ENCODE measurements around the gene FLOT2.
"Not testable (repeated sequence)": the region's sequence is repeated elsewhere in the genome, so short reads cannot be mapped to it uniquely, and the experiment has no call there.

FLOT2 gene

DNA sequence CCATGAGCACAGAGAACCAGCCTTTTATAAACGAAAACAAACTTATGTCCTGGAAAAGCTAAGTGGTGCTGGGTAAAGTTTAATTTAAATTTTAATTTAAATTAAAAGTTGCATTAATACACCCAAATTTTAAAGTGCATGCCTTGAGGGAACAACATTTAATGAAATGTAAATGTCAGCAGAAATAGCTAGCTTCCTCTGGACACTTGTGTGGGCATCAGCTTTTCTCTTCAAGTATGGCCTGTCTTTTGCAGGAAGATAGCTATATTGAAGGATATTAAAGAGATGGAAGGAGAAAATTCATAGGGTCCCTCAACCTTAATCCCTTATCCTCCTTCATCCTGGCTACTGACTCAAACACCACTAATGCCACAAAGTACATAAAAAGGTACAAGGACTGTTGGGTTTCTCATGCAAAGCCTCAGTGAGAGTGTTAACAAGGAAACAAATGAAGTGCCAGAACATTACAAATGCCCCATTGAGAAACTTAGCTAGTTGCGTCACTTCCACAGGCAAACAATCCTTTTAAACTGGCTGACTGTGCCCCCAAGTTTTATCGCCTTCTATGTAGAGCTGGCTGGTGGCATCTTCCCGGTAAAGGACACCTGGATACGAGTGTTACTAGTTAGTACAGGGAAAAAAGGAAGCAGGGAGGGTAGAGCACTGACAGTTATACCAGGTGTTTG, 39.7 kb upstream of the FLOT2 start:
- peaks cover 72% of the 10 kb centered on the region; the same call in 1 of the 2 replicates for H3K36me3 ChIP-seq (ENCODE audit: insufficient read depth, low read length)
- no peak overlapping the region for H3K4me3 ChIP-seq (ENCODE audit: low read depth, low read length, poor library complexity, severe bottlenecking)
- no peaks in the 10 kb centered on the region for H3F3A ChIP-seq (ENCODE audit: insufficient read depth, low read length)
- H4K20me1 ChIP-seq (ENCODE audit: insufficient read depth, low read length): 0 out of 2 replicates have a peak, but pooled peaks cover 4% of the 10 kb centered on the region
- peaks cover 94% of the 10 kb centered on the region for H3K79me2 ChIP-seq (ENCODE audit: insufficient read depth, low read length)
- H3K27me3 ChIP-seq (ENCODE audit: insufficient read depth, low read length): no peaks in the 10 kb centered on the region
- H3K27ac ChIP-seq (ENCODE audit: low read depth, low read length, poor library complexity, severe bottlenecking): no peak overlapping the region
- H3K9me3 ChIP-seq (ENCODE audit: low read length): no peaks in the 10 kb centered on the region
- H3K9ac ChIP-seq (ENCODE audit: low read length): no peak overlapping the region
- TF ChIP-seq, protein P1, sequence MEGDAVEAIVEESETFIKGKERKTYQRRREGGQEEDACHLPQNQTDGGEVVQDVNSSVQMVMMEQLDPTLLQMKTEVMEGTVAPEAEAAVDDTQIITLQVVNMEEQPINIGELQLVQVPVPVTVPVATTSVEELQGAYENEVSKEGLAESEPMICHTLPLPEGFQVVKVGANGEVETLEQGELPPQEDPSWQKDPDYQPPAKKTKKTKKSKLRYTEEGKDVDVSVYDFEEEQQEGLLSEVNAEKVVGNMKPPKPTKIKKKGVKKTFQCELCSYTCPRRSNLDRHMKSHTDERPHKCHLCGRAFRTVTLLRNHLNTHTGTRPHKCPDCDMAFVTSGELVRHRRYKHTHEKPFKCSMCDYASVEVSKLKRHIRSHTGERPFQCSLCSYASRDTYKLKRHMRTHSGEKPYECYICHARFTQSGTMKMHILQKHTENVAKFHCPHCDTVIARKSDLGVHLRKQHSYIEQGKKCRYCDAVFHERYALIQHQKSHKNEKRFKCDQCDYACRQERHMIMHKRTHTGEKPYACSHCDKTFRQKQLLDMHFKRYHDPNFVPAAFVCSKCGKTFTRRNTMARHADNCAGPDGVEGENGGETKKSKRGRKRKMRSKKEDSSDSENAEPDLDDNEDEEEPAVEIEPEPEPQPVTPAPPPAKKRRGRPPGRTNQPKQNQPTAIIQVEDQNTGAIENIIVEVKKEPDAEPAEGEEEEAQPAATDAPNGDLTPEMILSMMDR (IDR thresholded peaks at IDR 0.05; ENCODE audit: low read length): no peak
- no peak for TF ChIP-seq EZH2 (IDR thresholded peaks at IDR 0.05; ENCODE audit: borderline replicate concordance, low read length)
- H3K9me2 ChIP-seq (ENCODE audit: low read depth, low read length): no peaks in the 10 kb centered on the region
- H3K4me2 ChIP-seq (ENCODE audit: low read length): no peak overlapping the region
- H2AFZ ChIP-seq (ENCODE audit: low read length): no peak overlapping the region
- peaks cover 34% of the 10 kb centered on the region for H3K4me1 ChIP-seq (ENCODE audit: insufficient read depth, low read length, severe bottlenecking)

DNA sequence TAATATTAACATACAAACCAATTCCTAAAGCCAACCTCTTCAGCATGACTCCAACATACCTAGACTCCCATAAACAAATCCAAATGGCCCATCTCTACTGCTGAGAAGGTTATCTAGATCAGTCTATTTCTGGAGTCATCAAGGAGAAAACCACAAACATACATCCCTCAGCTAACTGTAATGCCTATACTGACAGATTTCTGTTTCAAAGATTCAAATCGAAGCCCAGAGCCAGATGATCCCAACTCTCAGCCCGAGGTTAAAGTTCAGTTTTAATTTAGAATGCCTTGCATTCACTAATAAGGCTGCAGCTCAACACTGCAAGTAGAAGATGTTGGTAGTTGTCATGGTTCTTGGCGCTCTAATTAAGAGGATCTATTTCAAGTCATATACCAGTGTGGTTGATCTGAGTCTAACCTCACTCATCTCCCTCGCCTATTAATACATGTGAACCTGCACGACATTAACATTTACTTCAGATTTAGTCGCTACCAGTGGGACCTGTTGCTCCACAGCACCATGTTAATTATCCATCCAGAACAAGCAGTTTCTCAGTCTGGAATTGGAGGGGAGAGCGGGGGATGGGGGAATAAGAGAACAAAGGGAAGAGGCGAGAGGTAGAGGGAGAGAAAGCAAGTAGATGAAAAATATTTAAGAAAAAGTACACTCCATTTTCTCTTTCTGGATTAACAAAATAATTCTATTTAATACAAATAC, 38.4 kb upstream of the FLOT2 start:
- Histone ChIP-seq H3F3A (ENCODE audit: insufficient read depth, low read length) (no peaks in the 10 kb centered on the region), H3K4me2 (ENCODE audit: low read length) (no peak overlapping the region), H3K4me3 (ENCODE audit: low read depth, low read length, poor library complexity, severe bottlenecking) (no peak overlapping the region), H3K27ac (ENCODE audit: low read depth, low read length, poor library complexity, severe bottlenecking) (no peak overlapping the region), H3K9me2 (ENCODE audit: low read depth, low read length) (no peaks in the 10 kb centered on the region), H3K27me3 (ENCODE audit: insufficient read depth, low read length) (no peaks in the 10 kb centered on the region), H3K9ac (ENCODE audit: low read length) (no peak overlapping the region), H3K36me3 (ENCODE audit: insufficient read depth, low read length) (peaks cover 59% of the 10 kb centered on the region; the same call in 1 of the 2 replicates), H3K9me3 (ENCODE audit: low read length) (no peaks in the 10 kb centered on the region), H4K20me1 (ENCODE audit: insufficient read depth, low read length) (no peaks in the 10 kb centered on the region), H2AFZ (ENCODE audit: low read length) (no peak overlapping the region), H3K79me2 (ENCODE audit: insufficient read depth, low read length) (peaks cover 84% of the 10 kb centered on the region), H3K4me1 (ENCODE audit: insufficient read depth, low read length, severe bottlenecking) (peaks cover 27% of the 10 kb centered on the region)
- TF ChIP-seq, protein P1 (IDR thresholded peaks at IDR 0.05; ENCODE audit: low read length): no peak
- no peak for TF ChIP-seq EZH2 (IDR thresholded peaks at IDR 0.05; ENCODE audit: borderline replicate concordance, low read length)

DNA sequence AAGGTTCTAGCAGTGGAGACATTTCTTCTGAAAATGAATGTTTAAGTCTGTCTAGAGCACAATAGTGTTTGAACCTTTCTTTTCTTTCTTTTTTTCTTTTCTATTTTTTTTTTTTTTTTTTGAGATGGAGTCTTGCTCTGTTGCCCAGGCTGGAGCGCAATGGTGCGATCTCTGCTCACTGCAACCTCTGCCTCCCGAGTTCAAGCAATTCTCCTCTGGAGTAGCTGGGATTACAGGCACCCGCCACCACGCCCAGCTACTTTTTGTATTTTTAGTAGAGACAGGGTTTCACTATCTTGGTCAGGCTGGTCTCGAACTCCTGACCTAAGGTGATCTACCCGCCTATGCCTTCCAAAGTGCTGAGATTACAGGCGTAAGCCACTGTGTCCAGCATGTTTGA, 37.0 kb upstream of the FLOT2 start:
- not testable (repeated sequence) for H4K20me1 ChIP-seq (ENCODE audit: insufficient read depth, low read length); H3K9ac ChIP-seq (ENCODE audit: low read length); H3K27me3 ChIP-seq (ENCODE audit: insufficient read depth, low read length); H3F3A ChIP-seq (ENCODE audit: insufficient read depth, low read length); H3K9me2 ChIP-seq (ENCODE audit: low read depth, low read length); H3K4me3 ChIP-seq (ENCODE audit: low read depth, low read length, poor library complexity, severe bottlenecking); H3K9me3 ChIP-seq (ENCODE audit: low read length); H3K27ac ChIP-seq (ENCODE audit: low read depth, low read length, poor library complexity, severe bottlenecking); H3K4me2 ChIP-seq (ENCODE audit: low read length); H2AFZ ChIP-seq (ENCODE audit: low read length)
- Histone ChIP-seq H3K36me3 (ENCODE audit: insufficient read depth, low read length) (peaks cover 51% of the 10 kb centered on the region), H3K79me2 (ENCODE audit: insufficient read depth, low read length) (peaks cover 81% of the 10 kb centered on the region), H3K4me1 (ENCODE audit: insufficient read depth, low read length, severe bottlenecking) (peaks cover 20% of the 10 kb centered on the region)
